Skeletal muscle tissue (tissue), 4 donors: ENCODE measurements around the gene VSTM2L. TPM values are rescaled to one million over a fixed set of nuclear protein-coding genes. Genes with fewer than 3 reads are reported as not detected.

ENCODE experiments used
- H3K27ac ChIP-seq: one replicate; pipeline ENCODE4 v1.7.0; 2013; ENCODE audit warnings: mild to moderate bottlenecking, low read depth, low read length, inconsistent platforms
- H3K27me3 ChIP-seq, 3 donors: one replicate each; pipeline ENCODE4 v1.7.0; 2013; ENCODE audit warnings: low read length in 3 of 3; ENCODE audit not compliant: control insufficient read depth in 3 of 3, insufficient read depth in 3 of 3
- H3K36me3 ChIP-seq, 3 donors: one replicate each; pipeline ENCODE4 v1.7.0; 2013; ENCODE audit warnings: low read length in 3 of 3; ENCODE audit not compliant: control insufficient read depth in 3 of 3, insufficient read depth in 3 of 3
- H3K4me1 ChIP-seq, 3 donors: one replicate each; pipeline ENCODE4 v1.7.0; 2013; ENCODE audit warnings: low read length in 3 of 3, mild to moderate bottlenecking in 3 of 3; ENCODE audit not compliant: control insufficient read depth in 3 of 3, insufficient read depth in 3 of 3
- H3K4me3 ChIP-seq, 3 donors: one replicate each; pipeline ENCODE4 v1.7.0; 2013; ENCODE audit warnings: low read length in 3 of 3
- H3K9ac ChIP-seq, 3 donors: one replicate each; pipeline ENCODE4 v1.7.0; 2013; ENCODE audit warnings: low read length in 3 of 3, mild to moderate bottlenecking in 3 of 3, moderate library complexity in 2 of 3, low read depth in 1 of 3
- H3K9me3 ChIP-seq, 3 donors: one replicate each; pipeline ENCODE4 v1.7.0; 2013; ENCODE audit warnings: low read length in 3 of 3; ENCODE audit not compliant: control insufficient read depth in 3 of 3
- total RNA-seq: library from RNA; depleted of rRNA; stranded (reverse); fragments of >200 nt; gene quantifications from one replicate; pipeline ENCODE4 v1.2.3, GENCODE V29; 2014
- donor health status: Osteomylitis.

Gene VSTM2L
- total RNA-seq, 1 donor from 2014 or later = not detected

- no peak overlapping the region for H3K4me3 ChIP-seq
- H3K4me1 ChIP-seq = no peaks in the 10 kb centered on the region
- no peak overlapping the region for H3K27ac ChIP-seq
- H3K27me3 ChIP-seq = peaks cover 21 to 45% (median 42%) of the 10 kb centered on the region in 3 donors
- H3K36me3 ChIP-seq = no peaks in the 10 kb centered on the region
- H3K9ac ChIP-seq = no peak overlapping the region
- no peaks in the 10 kb centered on the region for H3K9me3 ChIP-seq
These were observed 24.6 kb downstream of the VSTM2L start for GRCh38 chr20:37927410-37928095.

GRCh38 chr20:37928996-37929682 is 26.2 kb downstream of the VSTM2L start:
- peaks cover 24 to 50% (median 47%) of the 10 kb centered on the region in 3 donors for H3K27me3 ChIP-seq

GRCh38 chr20:37929683-37930014 is 26.7 kb downstream of the VSTM2L start:
- H3K36me3 ChIP-seq = no peaks in the 10 kb centered on the region
- no peaks in the 10 kb centered on the region for H3K9me3 ChIP-seq
- H3K27ac ChIP-seq = no peak overlapping the region
- H3K27me3 ChIP-seq = peaks cover 24 to 50% (median 49%) of the 10 kb centered on the region in 3 donors
- no peak overlapping the region for H3K9ac ChIP-seq
- H3K4me3 ChIP-seq = no peak overlapping the region
- no peaks in the 10 kb centered on the region for H3K4me1 ChIP-seq

More at GRCh38 chr20:37928996-37929682, 26.2 kb downstream of the VSTM2L start:
- no peaks in the 10 kb centered on the region for H3K4me1 ChIP-seq
- H3K9ac ChIP-seq = no peak overlapping the region
- no peak overlapping the region for H3K27ac ChIP-seq
- H3K9me3 ChIP-seq = no peaks in the 10 kb centered on the region
- no peaks in the 10 kb centered on the region for H3K36me3 ChIP-seq
- H3K4me3 ChIP-seq = no peak overlapping the region

GRCh38 chr20:37931153-37931922 is 28.4 kb downstream of the VSTM2L start:
- H3K27me3 ChIP-seq = peaks cover 24 to 46% (median 44%) of the 10 kb centered on the region in 3 donors
- no peak overlapping the region for H3K4me3 ChIP-seq
- H3K9me3 ChIP-seq = no peaks in the 10 kb centered on the region
- no peaks in the 10 kb centered on the region for H3K4me1 ChIP-seq
- H3K9ac ChIP-seq = no peak overlapping the region
- H3K27ac ChIP-seq = no peak overlapping the region
- H3K36me3 ChIP-seq = no peaks in the 10 kb centered on the region

GRCh38 chr20:37932074-37932473 is 29.1 kb downstream of the VSTM2L start:
- no peak overlapping the region for H3K27ac ChIP-seq
- H3K36me3 ChIP-seq = no peaks in the 10 kb centered on the region
- peaks cover 24 to 46% (median 45%) of the 10 kb centered on the region in 3 donors for H3K27me3 ChIP-seq
- no peaks in the 10 kb centered on the region for H3K9me3 ChIP-seq
- no peaks in the 10 kb centered on the region for H3K4me1 ChIP-seq
- no peak overlapping the region for H3K9ac ChIP-seq
- H3K4me3 ChIP-seq = no peak overlapping the region

GRCh38 chr20:37932919-37933318 is 30.0 kb downstream of the VSTM2L start:
- Histone ChIP-seq H3K9me3 (no peaks in the 10 kb centered on the region), H3K9ac (no peak overlapping the region), H3K27ac (no peak overlapping the region), H3K4me3 (no peak overlapping the region), H3K4me1 (no peaks in the 10 kb centered on the region), H3K27me3 (peaks cover 23 to 45% (median 42%) of the 10 kb centered on the region in 3 donors), H3K36me3 (no peaks in the 10 kb centered on the region)

- Histone ChIP-seq H3K27ac (no peak overlapping the region), H3K9ac (no peak overlapping the region), H3K36me3 (no peaks in the 10 kb centered on the region), H3K4me1 (no peaks in the 10 kb centered on the region), H3K9me3 (no peaks in the 10 kb centered on the region), H3K4me3 (no peak overlapping the region), H3K27me3 (peaks cover 16 to 41% (median 37%) of the 10 kb centered on the region in 3 donors)
These were observed 31.1 kb downstream of the VSTM2L start for GRCh38 chr20:37933786-37934633.

GRCh38 chr20:37934634-37935375 is 31.9 kb downstream of the VSTM2L start:
- no peaks in the 10 kb centered on the region for H3K4me1 ChIP-seq
- H3K27me3 ChIP-seq = peaks cover 9 to 37% (median 29%) of the 10 kb centered on the region in 3 donors
- H3K4me3 ChIP-seq = no peak overlapping the region
- H3K9me3 ChIP-seq = no peaks in the 10 kb centered on the region
- no peak overlapping the region for H3K9ac ChIP-seq
- no peaks in the 10 kb centered on the region for H3K36me3 ChIP-seq
- no peak overlapping the region for H3K27ac ChIP-seq

GRCh38 chr20:37935435-37935834 is 32.5 kb downstream of the VSTM2L start:
- Histone ChIP-seq H3K4me3 (no peak overlapping the region), H3K27ac (no peak overlapping the region), H3K9me3 (no peaks in the 10 kb centered on the region), H3K36me3 (no peaks in the 10 kb centered on the region), H3K27me3 (peaks cover 9 to 35% (median 24%) of the 10 kb centered on the region in 3 donors), H3K9ac (no peak overlapping the region), H3K4me1 (no peaks in the 10 kb centered on the region)
